Osteoblast (primary cell): Measurements from ENCODE around the gene JMJD6. TPM values are rescaled to one million over a fixed set of nuclear protein-coding genes. Genes with fewer than 3 reads are reported as not detected.

Source experiments
- DNase-seq: peaks from one replicate; pipeline ENCODE4 v3.0.0; 2011; ENCODE audit warnings: low spot score, mixed read lengths; ENCODE audit not compliant: insufficient read length; ENCODE audit errors: missing footprints
- H2AFZ ChIP-seq: 2 replicates; pipeline ENCODE4 v1.6.0; 2011; ENCODE audit warnings: mild to moderate bottlenecking, low read length
- H3K27ac ChIP-seq: 2 replicates; pipeline ENCODE4 v1.5.1; 2011; ENCODE audit warnings: mild to moderate bottlenecking, low read depth, low read length, moderate library complexity
- H3K27me3 ChIP-seq: 2 replicates; pipeline ENCODE4 v1.6.0; 2012; ENCODE audit warnings: mild to moderate bottlenecking, control low read depth, inconsistent platforms, low read length, moderate library complexity; ENCODE audit not compliant: insufficient read depth
- H3K36me3 ChIP-seq: 2 replicates; pipeline ENCODE4 v1.5.1; 2011; ENCODE audit warnings: mild to moderate bottlenecking, low read length, control low read depth, moderate library complexity; ENCODE audit not compliant: insufficient read depth
- H3K4me1 ChIP-seq: 2 replicates; pipeline ENCODE4 v1.5.1; 2011; ENCODE audit warnings: mild to moderate bottlenecking, low read length, control low read depth, moderate library complexity; ENCODE audit not compliant: insufficient read depth
- H3K4me2 ChIP-seq: 2 replicates; pipeline ENCODE4 v1.6.0; 2011; ENCODE audit warnings: mild to moderate bottlenecking, low read length; ENCODE audit not compliant: insufficient read depth
- H3K4me3 ChIP-seq: fragments of 200-600 bp; sonication (generic); 3 replicates; pipeline ENCODE4 v1.5.1; 2012; ENCODE audit warnings: mild to moderate bottlenecking, low read length, inconsistent platforms; ENCODE audit not compliant: insufficient read depth
- H3K79me2 ChIP-seq: 2 replicates; pipeline ENCODE4 v1.6.0; 2012; ENCODE audit warnings: mild to moderate bottlenecking, low read length, control low read depth, inconsistent platforms; ENCODE audit not compliant: insufficient read depth
- H3K9me3 ChIP-seq: 2 replicates; pipeline ENCODE4 v1.5.1; 2011; ENCODE audit warnings: low read depth, low read length, control low read depth
- H4K20me1 ChIP-seq: 2 replicates; pipeline ENCODE4 v1.6.0; 2012; ENCODE audit warnings: mild to moderate bottlenecking, low read length, control low read depth; ENCODE audit not compliant: insufficient read depth
- CTCF ChIP-seq: IDR thresholded peaks from 2 replicates; pipeline ENCODE4 v1.5.1; 2011; ENCODE audit warnings: mild to moderate bottlenecking, low read depth, low read length, moderate library complexity; ENCODE audit errors: extremely low read depth
- total RNA-seq: library from RNA; depleted of rRNA; stranded (reverse); fragments of >200 nt; gene quantifications from 2 replicates; pipeline ENCODE4 v1.2.3, GENCODE V29; 2012

Gene JMJD6
- total RNA-seq, 1 donor = 18.8 TPM

- no peak for DNase-seq
- H3K36me3 ChIP-seq = peaks cover 23% of the 10 kb centered on the region
- no peak overlapping the region for H2AFZ ChIP-seq
- no peak overlapping the region for H3K27ac ChIP-seq
- H3K4me3 ChIP-seq = no peak overlapping the region
- H3K4me2 ChIP-seq = no peak overlapping the region
- no peaks in the 10 kb centered on the region for H3K4me1 ChIP-seq
- H3K9me3 ChIP-seq = no peaks in the 10 kb centered on the region
- H3K79me2 ChIP-seq = no peaks in the 10 kb centered on the region
- H4K20me1 ChIP-seq = no peaks in the 10 kb centered on the region
- no peak for TF ChIP-seq CTCF
- no peaks in the 10 kb centered on the region for H3K27me3 ChIP-seq
Observed at GRCh38 chr17:76757256-76757655, 30.9 kb upstream of the JMJD6 start.

DNA sequence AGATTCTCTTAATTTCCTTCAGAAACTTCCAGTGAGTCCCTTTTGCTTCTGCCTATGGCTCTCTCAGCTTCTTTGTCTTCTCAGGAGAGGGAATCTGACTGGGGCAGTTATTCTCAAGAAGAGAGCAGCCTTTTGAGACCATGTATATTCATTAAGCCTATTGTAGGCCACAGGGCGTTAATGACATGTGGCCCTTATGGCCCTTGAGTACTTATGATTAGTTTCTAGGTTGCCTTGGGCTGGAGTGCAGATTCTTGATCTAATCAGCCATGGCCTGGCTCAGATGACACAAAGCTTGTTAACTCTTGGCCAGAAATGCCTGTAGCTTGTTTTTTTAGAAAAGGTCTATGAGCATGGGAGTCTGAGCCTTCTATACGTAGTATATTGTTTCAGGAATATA is 28.9 kb upstream of the JMJD6 start:
- H2AFZ ChIP-seq = no peak overlapping the region
- no peaks in the 10 kb centered on the region for H3K27me3 ChIP-seq
- TF ChIP-seq CTCF = no peak
- no peak overlapping the region for H3K4me2 ChIP-seq
- H3K4me3 ChIP-seq = no peak overlapping the region
- no peaks in the 10 kb centered on the region for H3K79me2 ChIP-seq
- H3K4me1 ChIP-seq = no peaks in the 10 kb centered on the region
- no peaks in the 10 kb centered on the region for H3K9me3 ChIP-seq
- no peak for DNase-seq
- H4K20me1 ChIP-seq = no peaks in the 10 kb centered on the region
- H3K27ac ChIP-seq = no peak overlapping the region
- H3K36me3 ChIP-seq = peaks cover 23% of the 10 kb centered on the region

- no peak for DNase-seq
- H3K4me2 ChIP-seq = no peak overlapping the region
- no peak overlapping the region for H3K4me3 ChIP-seq
- no peaks in the 10 kb centered on the region for H3K27me3 ChIP-seq
- H3K27ac ChIP-seq = no peak overlapping the region
- TF ChIP-seq CTCF = no peak
- H3K9me3 ChIP-seq = no peaks in the 10 kb centered on the region
- no peak overlapping the region for H2AFZ ChIP-seq
- H3K4me1 ChIP-seq = no peaks in the 10 kb centered on the region
- peaks cover 19% of the 10 kb centered on the region for H3K36me3 ChIP-seq
- no peaks in the 10 kb centered on the region for H3K79me2 ChIP-seq
- H4K20me1 ChIP-seq = no peaks in the 10 kb centered on the region
Observed at GRCh38 chr17:76753061-76753961, 26.9 kb upstream of the JMJD6 start.

DNA sequence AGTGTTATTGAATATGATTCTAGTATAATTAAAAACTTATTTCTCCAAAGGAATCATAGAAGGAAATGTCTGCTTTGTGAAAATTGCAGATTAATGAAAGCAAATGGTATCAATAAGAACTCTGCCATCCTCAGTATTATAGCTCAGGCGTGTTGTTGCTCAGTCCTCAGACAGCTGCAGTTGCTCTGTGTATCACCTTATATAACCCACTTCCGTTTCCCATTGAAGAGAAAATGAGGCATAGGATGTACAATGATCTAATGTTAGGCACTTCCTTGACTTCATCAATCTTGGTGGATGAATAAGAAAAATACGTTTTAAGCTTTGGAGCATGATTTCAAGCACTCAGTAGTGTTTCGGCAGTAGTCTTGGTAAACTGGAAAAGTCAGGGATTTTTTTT is 25.6 kb upstream of the JMJD6 start:
- Histone ChIP-seq H3K9me3 (no peaks in the 10 kb centered on the region), H2AFZ (no peak overlapping the region), H3K36me3 (peaks cover 10% of the 10 kb centered on the region), H3K27me3 (no peaks in the 10 kb centered on the region), H3K27ac (no peak overlapping the region), H3K4me3 (no peak overlapping the region), H4K20me1 (no peaks in the 10 kb centered on the region), H3K4me1 (no peaks in the 10 kb centered on the region), H3K79me2 (no peaks in the 10 kb centered on the region), H3K4me2 (no peak overlapping the region)
- DNase-seq = no peak
- no peak for TF ChIP-seq CTCF
